Thyroid gland (tissue), 4 donors: ENCODE measurements around the gene PWP2.
"Not testable (repeated sequence)": the region's sequence is repeated elsewhere in the genome, so short reads cannot be mapped to it uniquely, and the experiment has no call there.

ENCODE experiments used
- POLR2A ChIP-seq, 2 donors: fragments of 450-650 bp; IDR thresholded peaks; one replicate each; pipeline ENCODE4 v1.6.1; 2017; ENCODE audit warnings: antibody characterized with exemption in 2 of 2, mild to moderate bottlenecking in 2 of 2, moderate library complexity in 1 of 2
- TF ChIP-seq, protein P1 (sequence below), 6 experiments: fragments of 200-600 bp in 3 of 6; fragments of 450-650 bp in 3 of 6; sonication (generic) in 3 of 6; IDR thresholded peaks; one replicate each; pipeline ENCODE4 v1.5.1; 2016 to 2019; ENCODE audit warnings: antibody characterized with exemption in 6 of 6, mild to moderate bottlenecking in 2 of 6, inconsistent platforms in 1 of 6, moderate library complexity in 1 of 6

- TF ChIP-seq, protein P1, sequence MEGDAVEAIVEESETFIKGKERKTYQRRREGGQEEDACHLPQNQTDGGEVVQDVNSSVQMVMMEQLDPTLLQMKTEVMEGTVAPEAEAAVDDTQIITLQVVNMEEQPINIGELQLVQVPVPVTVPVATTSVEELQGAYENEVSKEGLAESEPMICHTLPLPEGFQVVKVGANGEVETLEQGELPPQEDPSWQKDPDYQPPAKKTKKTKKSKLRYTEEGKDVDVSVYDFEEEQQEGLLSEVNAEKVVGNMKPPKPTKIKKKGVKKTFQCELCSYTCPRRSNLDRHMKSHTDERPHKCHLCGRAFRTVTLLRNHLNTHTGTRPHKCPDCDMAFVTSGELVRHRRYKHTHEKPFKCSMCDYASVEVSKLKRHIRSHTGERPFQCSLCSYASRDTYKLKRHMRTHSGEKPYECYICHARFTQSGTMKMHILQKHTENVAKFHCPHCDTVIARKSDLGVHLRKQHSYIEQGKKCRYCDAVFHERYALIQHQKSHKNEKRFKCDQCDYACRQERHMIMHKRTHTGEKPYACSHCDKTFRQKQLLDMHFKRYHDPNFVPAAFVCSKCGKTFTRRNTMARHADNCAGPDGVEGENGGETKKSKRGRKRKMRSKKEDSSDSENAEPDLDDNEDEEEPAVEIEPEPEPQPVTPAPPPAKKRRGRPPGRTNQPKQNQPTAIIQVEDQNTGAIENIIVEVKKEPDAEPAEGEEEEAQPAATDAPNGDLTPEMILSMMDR (IDR thresholded peaks at IDR 0.05) = not testable (repeated sequence)
- TF ChIP-seq POLR2A (IDR thresholded peaks at IDR 0.05) = not testable (repeated sequence)
These were observed 8.7 kb upstream of the PWP2 start for GRCh38 chr21:44098507-44098906.
